ENCODE measurements around the gene MUSTN1. TPM values are rescaled to one million over a fixed set of nuclear protein-coding genes. Genes with fewer than 3 reads are reported as not detected.

Gene MUSTN1
- total and polyA plus RNA-seq, 11 donors = 13.5 to 207 (median 32.4) TPM

DNA sequence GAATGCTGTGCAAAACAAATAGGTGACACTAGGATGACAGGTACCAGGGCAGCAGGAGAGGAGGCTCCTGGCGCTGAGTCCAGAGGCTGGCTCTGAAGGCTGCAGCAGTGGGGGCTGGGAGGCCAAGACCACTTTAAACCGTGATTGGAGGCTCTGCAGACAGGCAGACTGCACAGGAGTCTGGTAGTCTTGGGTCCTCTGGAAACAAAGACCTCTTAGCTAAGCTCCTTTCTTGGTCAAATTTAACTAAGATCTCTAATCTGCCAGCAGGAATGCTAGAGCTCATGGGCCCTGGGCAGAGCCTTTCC lies 4.4 kb upstream of the MUSTN1 start:
- 80 to 100% (median 88%) methylated on average over 2 of the region's 2 CpGs for WGBS, 4 donors
- ATAC-seq (no peak), DNase-seq (peak in 3 of 5 donors; percentile 7 to 17 (median 13))
- intact Hi-C loops (cut with DNase I) = loop anchor here in 1 of 10 donors (5.0 kb wide), 1 partner anchor 67 kb away; the partner anchor contains the start of gene NEK4
- peaks cover 8 to 67% (median 42%) of the 10 kb centered on the region in 12 donors for H3K4me1 ChIP-seq
- H3K9me3 ChIP-seq = no peaks in the 10 kb centered on the region
- TF ChIP-seq POLR2A (IDR thresholded peaks at IDR 0.05) = no peak
- TF ChIP-seq, protein P1, sequence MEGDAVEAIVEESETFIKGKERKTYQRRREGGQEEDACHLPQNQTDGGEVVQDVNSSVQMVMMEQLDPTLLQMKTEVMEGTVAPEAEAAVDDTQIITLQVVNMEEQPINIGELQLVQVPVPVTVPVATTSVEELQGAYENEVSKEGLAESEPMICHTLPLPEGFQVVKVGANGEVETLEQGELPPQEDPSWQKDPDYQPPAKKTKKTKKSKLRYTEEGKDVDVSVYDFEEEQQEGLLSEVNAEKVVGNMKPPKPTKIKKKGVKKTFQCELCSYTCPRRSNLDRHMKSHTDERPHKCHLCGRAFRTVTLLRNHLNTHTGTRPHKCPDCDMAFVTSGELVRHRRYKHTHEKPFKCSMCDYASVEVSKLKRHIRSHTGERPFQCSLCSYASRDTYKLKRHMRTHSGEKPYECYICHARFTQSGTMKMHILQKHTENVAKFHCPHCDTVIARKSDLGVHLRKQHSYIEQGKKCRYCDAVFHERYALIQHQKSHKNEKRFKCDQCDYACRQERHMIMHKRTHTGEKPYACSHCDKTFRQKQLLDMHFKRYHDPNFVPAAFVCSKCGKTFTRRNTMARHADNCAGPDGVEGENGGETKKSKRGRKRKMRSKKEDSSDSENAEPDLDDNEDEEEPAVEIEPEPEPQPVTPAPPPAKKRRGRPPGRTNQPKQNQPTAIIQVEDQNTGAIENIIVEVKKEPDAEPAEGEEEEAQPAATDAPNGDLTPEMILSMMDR (IDR thresholded peaks at IDR 0.05) = no peak
- peaks cover 0 to 50% (median 16%) of the 10 kb centered on the region in 9 donors for H3K36me3 ChIP-seq
- H3K27ac ChIP-seq = no peak overlapping the region
- no peak overlapping the region for H3K4me3 ChIP-seq
- H3K27me3 ChIP-seq = no peaks in the 10 kb centered on the region

DNA sequence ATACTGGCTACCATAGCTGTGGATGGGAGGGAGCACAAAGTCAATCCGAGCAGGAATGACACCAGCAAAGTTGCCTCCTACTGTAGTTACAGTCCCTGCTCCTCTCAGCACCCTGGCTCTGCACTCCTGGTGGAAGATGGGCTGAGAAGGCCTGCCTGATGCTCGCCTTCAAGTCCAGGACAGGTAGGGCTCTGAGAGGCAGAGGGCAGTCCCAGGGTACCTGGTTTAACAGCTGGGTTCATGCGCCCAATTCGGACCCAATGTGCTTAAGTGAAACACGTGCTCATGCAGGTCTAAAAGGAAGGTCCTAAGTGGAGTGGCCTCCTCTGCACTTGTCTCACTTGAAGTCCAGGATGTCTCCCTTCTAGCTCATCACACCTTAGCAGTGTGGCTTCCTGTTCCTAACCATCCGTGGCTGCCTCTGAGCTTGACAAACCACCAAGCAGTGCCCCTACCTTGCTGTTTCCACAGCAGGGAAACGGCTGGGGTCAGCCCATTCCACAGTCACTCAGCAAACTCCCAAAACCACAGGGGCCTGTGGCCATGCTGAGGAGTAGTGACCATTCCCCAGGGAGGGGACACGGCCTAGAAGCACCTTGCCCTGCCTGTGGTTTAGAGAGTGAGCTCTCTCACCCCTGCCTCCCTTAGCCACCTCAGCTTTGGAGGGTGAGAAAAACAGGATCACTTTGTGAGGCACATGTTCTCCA lies 3.9 kb upstream of the MUSTN1 start:
- no peaks in the 10 kb centered on the region for H3K27me3 ChIP-seq

DNA sequence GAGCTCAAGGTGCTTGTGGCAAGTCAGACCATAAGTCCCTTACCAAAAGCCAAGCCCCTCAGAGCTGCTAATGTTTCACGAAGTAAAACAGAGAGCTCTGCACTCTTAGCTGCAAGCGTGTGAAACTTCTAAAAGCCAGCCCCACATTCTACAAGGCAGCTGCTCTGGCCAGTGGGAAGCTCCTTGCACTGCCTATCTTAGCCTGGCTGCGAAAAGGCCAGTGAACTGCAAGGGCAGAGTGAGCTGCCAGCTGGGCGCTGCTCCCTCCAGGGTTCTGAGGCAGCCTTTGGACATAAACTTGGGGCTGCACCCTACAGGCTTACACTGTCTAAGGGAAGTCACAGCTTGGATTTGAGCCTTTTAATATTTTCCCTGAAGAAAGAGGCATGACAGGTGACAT lies 2.2 kb upstream of the MUSTN1 start:
- ATAC-seq (peak in 2 of 4 donors; percentile 25 to 34), DNase-seq (peak in 1 of 5 donors; percentile 44)
- Histone ChIP-seq H3K4me1 (peaks cover 3 to 50% (median 28%) of the 10 kb centered on the region in 12 donors), H3K27ac (peak overlapping the region in 8 of 12 donors; percentile 12 to 90 (median 72)), H3K27me3 (no peaks in the 10 kb centered on the region), H3K36me3 (peaks cover 0 to 47% (median 12%) of the 10 kb centered on the region in 9 donors), H3K4me3 (no peak overlapping the region), H3K9me3 (no peaks in the 10 kb centered on the region)
- intact Hi-C loops (cut with DNase I) = loop anchor here in 1 of 10 donors (5.0 kb wide), 1 partner anchor 65 kb away; the partner anchor contains the start of gene NEK4
- 59 to 80% (median 74%) methylated on average over 4 of the region's 4 CpGs for WGBS, 4 donors
- TF ChIP-seq, protein P1 (IDR thresholded peaks at IDR 0.05) = no peak
- no peak for TF ChIP-seq POLR2A (IDR thresholded peaks at IDR 0.05)

More for the DNA sequence above, 3.9 kb upstream of the MUSTN1 start:
- Histone ChIP-seq H3K36me3 (peaks cover 0 to 50% (median 15%) of the 10 kb centered on the region in 9 donors), H3K9me3 (no peaks in the 10 kb centered on the region), H3K27ac (no peak overlapping the region), H3K4me1 (peaks cover 8 to 66% (median 41%) of the 10 kb centered on the region in 12 donors), H3K4me3 (no peak overlapping the region)
- DNase-seq (peak in 3 of 5 donors; percentile 18 to 23 (median 18)), ATAC-seq (no peak)
- no peak for TF ChIP-seq POLR2A (IDR thresholded peaks at IDR 0.05)
- TF ChIP-seq, protein P1 (IDR thresholded peaks at IDR 0.05) = no peak
- 87 to 94% (median 89%) methylated on average over 7 to 8 of the region's 8 CpGs for WGBS, 4 donors
- intact Hi-C loops (cut with DNase I) = loop anchor here in 1 of 10 donors (5.0 kb wide), 1 partner anchor 66 kb away; the partner anchor contains the start of gene NEK4

DNA sequence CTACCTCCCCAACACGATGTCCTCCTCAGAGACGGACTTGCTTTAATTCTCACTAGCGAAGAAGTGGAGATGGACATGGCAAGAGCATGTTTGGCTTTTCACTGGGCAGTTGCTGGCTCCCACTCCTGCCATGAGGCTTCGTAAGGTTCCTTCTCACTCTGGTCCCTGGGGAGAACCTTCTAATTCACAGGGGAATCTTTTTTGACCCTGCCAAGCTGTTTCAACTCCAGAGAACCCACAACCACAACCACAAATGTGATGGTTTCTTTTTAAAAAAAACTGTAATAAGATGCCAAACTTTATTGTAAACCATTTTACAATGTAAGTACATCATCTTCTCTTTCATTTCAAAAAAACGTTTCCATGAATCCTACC lies 1.6 kb upstream of the MUSTN1 start:
- no peaks in the 10 kb centered on the region for H3K9me3 ChIP-seq
- TF ChIP-seq, protein P1 (IDR thresholded peaks at IDR 0.05) = no peak
- TF ChIP-seq POLR2A (IDR thresholded peaks at IDR 0.05) = no peak
- DNase-seq (no peak), ATAC-seq (no peak)
- H3K27me3 ChIP-seq = no peaks in the 10 kb centered on the region
- WGBS, 4 donors = 80 to 93% (median 84%) methylated on average over 5 of the region's 5 CpGs
- H3K27ac ChIP-seq = peak overlapping the region in 10 of 12 donors; percentile 12 to 90 (median 64)
- H3K4me3 ChIP-seq = no peak overlapping the region
- H3K36me3 ChIP-seq = peaks cover 0 to 41% (median 8%) of the 10 kb centered on the region in 9 donors
- peaks cover 2 to 47% (median 26%) of the 10 kb centered on the region in 12 donors for H3K4me1 ChIP-seq
- intact Hi-C loops (cut with DNase I) = loop anchor here in 1 of 10 donors (5.0 kb wide), 1 partner anchor 64 kb away; the partner anchor contains the start of gene NEK4
